Measurements from ENCODE around the gene RARRES1. TPM values are rescaled to one million over a fixed set of nuclear protein-coding genes. Genes with fewer than 3 reads are reported as not detected.

Gene RARRES1
- total RNA-seq, 1 experiment from 2014 or later = 0.20 TPM

DNA sequence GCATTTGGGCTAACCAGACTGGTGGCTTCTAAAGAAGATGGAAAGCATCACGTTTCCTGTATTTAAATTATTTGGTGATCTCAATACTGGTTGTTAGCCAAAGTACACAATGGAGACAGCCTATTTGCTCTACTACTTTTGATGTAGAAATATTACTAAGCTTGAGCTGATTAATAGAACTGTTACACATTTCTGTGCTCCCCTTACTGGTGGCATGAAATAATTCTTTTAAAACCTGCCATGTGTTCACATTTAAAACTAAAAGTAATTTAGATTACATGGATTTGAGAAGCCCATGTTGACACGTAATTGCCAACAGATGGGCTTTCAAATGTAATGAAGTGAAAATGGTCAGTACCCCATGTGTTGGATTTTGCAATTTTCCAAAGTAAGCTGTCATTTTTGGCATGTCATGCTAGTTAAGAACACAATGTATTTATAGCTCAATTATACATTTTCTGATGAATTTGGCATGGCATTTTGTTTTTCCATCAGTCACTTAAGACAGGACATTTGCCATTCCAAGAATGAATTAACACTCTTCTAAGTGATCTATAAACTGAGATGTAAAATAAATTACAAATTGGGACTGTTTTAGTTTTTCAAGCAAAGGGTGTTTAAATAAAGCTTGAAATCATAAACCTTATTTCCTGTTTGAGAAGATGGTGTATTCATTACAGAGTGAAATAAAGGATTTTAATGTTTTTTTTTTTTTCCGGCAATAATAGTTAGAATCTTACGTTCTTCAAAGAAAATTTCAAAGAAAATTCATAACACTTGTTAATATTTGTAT lies 10.8 kb upstream of the RARRES1 start:
- no peak overlapping the region for H3K27ac ChIP-seq (ENCODE audit: low read depth, low read length)
- intact Hi-C loops (cut with micrococcal nuclease) = no loop called here
- ATAC-seq (no peak), DNase-seq (ENCODE audit: low read depth, low spot score) (no peak)
- H3K9me3 ChIP-seq (ENCODE audit: control insufficient read depth in 1 of 2, insufficient read depth in 1 of 2, low read depth in 1 of 2, low read length in 2 of 2) = no peaks in the 10 kb centered on the region
- H3K36me3 ChIP-seq (ENCODE audit: control insufficient read depth in 1 of 2, insufficient read depth in 2 of 2, low read length in 2 of 2) = no peaks in the 10 kb centered on the region; a peak in 1 of 4 replicates
- ChIA-PET RAD21 (ENCODE audit: low non-redundant PET in 1 of 2, low total read pairs in 2 of 2, uncharacterized antibody in 2 of 2, unreplicated experiment in 2 of 2) (no interaction called here), POLR2A (no interaction called here), CTCF (interaction anchor here (1.0 kb wide), 1 partner anchor 15 kb away, joined by 3 read pairs; no protein-coding TSS in a partner anchor)
- TF ChIP-seq POLR2A (IDR thresholded peaks at IDR 0.05; ENCODE audit: borderline replicate concordance, extremely low read depth, insufficient read depth, insufficient read length) (no peak), FOSL1 (IDR thresholded peaks at IDR 0.05; ENCODE audit: low read depth) (no peak), ELF1 (IDR thresholded peaks at IDR 0.05; ENCODE audit: borderline replicate concordance, low read depth) (no peak), EGR1 (IDR thresholded peaks at IDR 0.05; ENCODE audit: low read depth) (no peak), SRF (IDR thresholded peaks at IDR 0.05; ENCODE audit: low read depth) (no peak), EZH2phosphoT487 (IDR thresholded peaks at IDR 0.05; ENCODE audit: borderline replicate concordance) (no peak), CEBPB (IDR thresholded peaks at IDR 0.05; ENCODE audit: low read depth) (no peak), RAD21 (IDR thresholded peaks at IDR 0.05; ENCODE audit: low read depth) (no peak), YY1 (IDR thresholded peaks at IDR 0.05; ENCODE audit: extremely low read depth, insufficient replicate concordance, low read depth, low read length) (no peak)
- TF ChIP-seq, protein P1, sequence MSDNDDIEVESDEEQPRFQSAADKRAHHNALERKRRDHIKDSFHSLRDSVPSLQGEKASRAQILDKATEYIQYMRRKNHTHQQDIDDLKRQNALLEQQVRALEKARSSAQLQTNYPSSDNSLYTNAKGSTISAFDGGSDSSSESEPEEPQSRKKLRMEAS (IDR thresholded peaks at IDR 0.05) = no peak
- TF ChIP-seq, protein P2, sequence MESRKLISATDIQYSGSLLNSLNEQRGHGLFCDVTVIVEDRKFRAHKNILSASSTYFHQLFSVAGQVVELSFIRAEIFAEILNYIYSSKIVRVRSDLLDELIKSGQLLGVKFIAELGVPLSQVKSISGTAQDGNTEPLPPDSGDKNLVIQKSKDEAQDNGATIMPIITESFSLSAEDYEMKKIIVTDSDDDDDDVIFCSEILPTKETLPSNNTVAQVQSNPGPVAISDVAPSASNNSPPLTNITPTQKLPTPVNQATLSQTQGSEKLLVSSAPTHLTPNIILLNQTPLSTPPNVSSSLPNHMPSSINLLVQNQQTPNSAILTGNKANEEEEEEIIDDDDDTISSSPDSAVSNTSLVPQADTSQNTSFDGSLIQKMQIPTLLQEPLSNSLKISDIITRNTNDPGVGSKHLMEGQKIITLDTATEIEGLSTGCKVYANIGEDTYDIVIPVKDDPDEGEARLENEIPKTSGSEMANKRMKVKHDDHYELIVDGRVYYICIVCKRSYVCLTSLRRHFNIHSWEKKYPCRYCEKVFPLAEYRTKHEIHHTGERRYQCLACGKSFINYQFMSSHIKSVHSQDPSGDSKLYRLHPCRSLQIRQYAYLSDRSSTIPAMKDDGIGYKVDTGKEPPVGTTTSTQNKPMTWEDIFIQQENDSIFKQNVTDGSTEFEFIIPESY (IDR thresholded peaks at IDR 0.05; ENCODE audit: extremely low read depth, insufficient replicate concordance, low read length) = no peak
- TF ChIP-seq, protein P3, sequence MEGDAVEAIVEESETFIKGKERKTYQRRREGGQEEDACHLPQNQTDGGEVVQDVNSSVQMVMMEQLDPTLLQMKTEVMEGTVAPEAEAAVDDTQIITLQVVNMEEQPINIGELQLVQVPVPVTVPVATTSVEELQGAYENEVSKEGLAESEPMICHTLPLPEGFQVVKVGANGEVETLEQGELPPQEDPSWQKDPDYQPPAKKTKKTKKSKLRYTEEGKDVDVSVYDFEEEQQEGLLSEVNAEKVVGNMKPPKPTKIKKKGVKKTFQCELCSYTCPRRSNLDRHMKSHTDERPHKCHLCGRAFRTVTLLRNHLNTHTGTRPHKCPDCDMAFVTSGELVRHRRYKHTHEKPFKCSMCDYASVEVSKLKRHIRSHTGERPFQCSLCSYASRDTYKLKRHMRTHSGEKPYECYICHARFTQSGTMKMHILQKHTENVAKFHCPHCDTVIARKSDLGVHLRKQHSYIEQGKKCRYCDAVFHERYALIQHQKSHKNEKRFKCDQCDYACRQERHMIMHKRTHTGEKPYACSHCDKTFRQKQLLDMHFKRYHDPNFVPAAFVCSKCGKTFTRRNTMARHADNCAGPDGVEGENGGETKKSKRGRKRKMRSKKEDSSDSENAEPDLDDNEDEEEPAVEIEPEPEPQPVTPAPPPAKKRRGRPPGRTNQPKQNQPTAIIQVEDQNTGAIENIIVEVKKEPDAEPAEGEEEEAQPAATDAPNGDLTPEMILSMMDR (IDR thresholded peaks at IDR 0.05 in 2 of 3, conservative IDR thresholded peaks at IDR 0.05 in 1 of 3; ENCODE audit: borderline replicate concordance in 1 of 3, insufficient read depth in 1 of 3, low read depth in 2 of 3, low read length in 2 of 3) = no peak
- TF ChIP-seq, protein P4, sequence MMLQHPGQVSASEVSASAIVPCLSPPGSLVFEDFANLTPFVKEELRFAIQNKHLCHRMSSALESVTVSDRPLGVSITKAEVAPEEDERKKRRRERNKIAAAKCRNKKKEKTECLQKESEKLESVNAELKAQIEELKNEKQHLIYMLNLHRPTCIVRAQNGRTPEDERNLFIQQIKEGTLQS (IDR thresholded peaks at IDR 0.05) = no peak
- H3K4me1 ChIP-seq (ENCODE audit: control insufficient read depth in 1 of 2, insufficient read depth in 2 of 2, low read length in 2 of 2) = no peaks in the 10 kb centered on the region
- no peak overlapping the region for H3K9ac ChIP-seq (ENCODE audit: low read length)
- no peaks in the 10 kb centered on the region for H3K27me3 ChIP-seq (ENCODE audit: insufficient read depth, low read length)
- no peak overlapping the region for H3K4me2 ChIP-seq (ENCODE audit: low read length)
- H4K20me1 ChIP-seq (ENCODE audit: insufficient read depth) = no peaks in the 10 kb centered on the region
- H3K9me2 ChIP-seq (ENCODE audit: insufficient read depth) = no peaks in the 10 kb centered on the region
- no peak overlapping the region for H2AFZ ChIP-seq (ENCODE audit: low read depth, low read length, poor library complexity, severe bottlenecking)
- no peak overlapping the region for H3K4me3 ChIP-seq (replicated peaks in 1 of 2; ENCODE audit: low read depth in 1 of 2, low read length in 2 of 2)
- H3K79me2 ChIP-seq (ENCODE audit: insufficient read depth, low read length) = no peaks in the 10 kb centered on the region
- BruUV-seq (replicated peaks) = no TSS peak

Data from HCT116 (cell line).